Measurements from ENCODE around the gene F10. TPM values are rescaled to one million over a fixed set of nuclear protein-coding genes. Genes with fewer than 3 reads are reported as not detected.

The F10 gene
- total and polyA plus RNA-seq, 8 donors = 1.1 to 59.4 (median 3.8) TPM

GRCh38 chr13:113178070-113178895 is 55.7 kb downstream of the F10 start:
- ATAC-seq (no peak), FAIRE-seq (no peak), DNase-seq (no peak)
- intact Hi-C loops (cut with DNase I) = no loop called here
- Histone ChIP-seq H3K27ac (no peak overlapping the region), H3K27me3 (no peaks in the 10 kb centered on the region), H3K9me3 (no peaks in the 10 kb centered on the region), H3K4me1 (no peaks in the 10 kb centered on the region), H3K36me3 (peaks cover 0 to 68% (median 26%) of the 10 kb centered on the region in 3 donors), H3K4me3 (no peak overlapping the region)
- no peak for TF ChIP-seq CTCF (IDR thresholded peaks at IDR 0.05)
- 91% methylated on average over 25 of the region's 25 CpGs for WGBS, 2 donors

GRCh38 chr13:113178896-113179167 is 56.2 kb downstream of the F10 start:
- Histone ChIP-seq H3K27me3 (no peaks in the 10 kb centered on the region), H3K36me3 (peaks cover 0 to 73% (median 26%) of the 10 kb centered on the region in 3 donors), H3K4me1 (no peaks in the 10 kb centered on the region), H3K9me3 (no peaks in the 10 kb centered on the region), H3K4me3 (no peak overlapping the region), H3K27ac (no peak overlapping the region)
- 84 to 88% methylated on average over 3 of the region's 3 CpGs for WGBS, 2 donors
- DNase-seq (no peak), FAIRE-seq (no peak), ATAC-seq (no peak)
- no peak for TF ChIP-seq CTCF (IDR thresholded peaks at IDR 0.05)
- intact Hi-C loops (cut with DNase I) = no loop called here

- ATAC-seq = no peak
- Histone ChIP-seq H3K4me3 (no peak overlapping the region), H3K27me3 (no peaks in the 10 kb centered on the region), H3K9me3 (no peaks in the 10 kb centered on the region), H3K36me3 (peaks cover 0 to 81% (median 26%) of the 10 kb centered on the region in 3 donors), H3K27ac (no peak overlapping the region), H3K4me1 (no peaks in the 10 kb centered on the region)
- intact Hi-C loops (cut with DNase I) = no loop called here
- no peak for DNase-seq
- 89 to 90% methylated on average over 28 of the region's 28 CpGs for WGBS, 2 donors
- FAIRE-seq = no peak
- TF ChIP-seq CTCF (IDR thresholded peaks at IDR 0.05) = no peak
Measured at GRCh38 chr13:113179374-113180230, 57.0 kb downstream of the F10 start.

GRCh38 chr13:113182046-113182445 is 59.4 kb downstream of the F10 start:
- 90 to 91% methylated on average over 4 of the region's 4 CpGs for WGBS, 2 donors
- H3K27me3 ChIP-seq = no peaks in the 10 kb centered on the region
- no peak overlapping the region for H3K27ac ChIP-seq
- TF ChIP-seq CTCF (IDR thresholded peaks at IDR 0.05) = no peak
- H3K4me1 ChIP-seq = no peaks in the 10 kb centered on the region
- DNase-seq (no peak), FAIRE-seq (no peak), ATAC-seq (no peak)
- H3K36me3 ChIP-seq = peaks cover 0 to 67% (median 19%) of the 10 kb centered on the region in 3 donors
- H3K9me3 ChIP-seq = no peaks in the 10 kb centered on the region
- intact Hi-C loops (cut with DNase I) = no loop called here
- H3K4me3 ChIP-seq = no peak overlapping the region
